Lung (tissue), 12 donors: ENCODE results near the gene CTU2. TPM values are rescaled to one million over a fixed set of nuclear protein-coding genes. Genes with fewer than 3 reads are reported as not detected.

Source experiments
- ATAC-seq: fragments of 200-7000 bp; cut with Tn5 transposase; one replicate; pipeline ENCODE4 v1.9.1; 2020; ENCODE audit warnings: moderate number of reproducible peaks; ENCODE audit not compliant: insufficient read depth, low FRiP score
- DNase-seq, 3 donors: peaks; one replicate each; pipeline ENCODE4 v3.0.0-alpha.2; 2013 to 2017
- H3K27ac ChIP-seq, 2 donors: one replicate each; pipeline ENCODE4 v1.5.1; 2013; ENCODE audit warnings: mild to moderate bottlenecking in 2 of 2, moderate library complexity in 2 of 2, control low read depth in 1 of 2, inconsistent platforms in 1 of 2, low read depth in 1 of 2, low read length in 1 of 2
- H3K27me3 ChIP-seq, 3 donors: one replicate each; pipeline ENCODE4 v1.5.1; 2013; ENCODE audit warnings: low read length in 2 of 3; ENCODE audit not compliant: control insufficient read depth in 3 of 3, insufficient read depth in 3 of 3
- H3K36me3 ChIP-seq, 4 donors: one replicate each; pipeline ENCODE4 v1.5.1; 2013; ENCODE audit warnings: low read length in 4 of 4, mild to moderate bottlenecking in 1 of 4, moderate library complexity in 1 of 4; ENCODE audit not compliant: control insufficient read depth in 4 of 4, insufficient read depth in 4 of 4
- H3K4me1 ChIP-seq, 5 donors: one replicate each; pipeline ENCODE4 v1.5.1; 2013; ENCODE audit warnings: low read length in 5 of 5, mild to moderate bottlenecking in 2 of 5, moderate library complexity in 1 of 5; ENCODE audit not compliant: control insufficient read depth in 5 of 5, insufficient read depth in 5 of 5
- H3K4me3 ChIP-seq: one replicate; pipeline ENCODE4 v1.5.1; 2013; ENCODE audit warnings: mild to moderate bottlenecking, control low read depth, moderate library complexity
- H3K9ac ChIP-seq, 2 donors: one replicate each; pipeline ENCODE4 v1.5.1; 2013; ENCODE audit warnings: low read length in 2 of 2, control low read depth in 1 of 2; ENCODE audit not compliant: insufficient read depth in 1 of 2
- H3K9me3 ChIP-seq, 4 donors: one replicate each; pipeline ENCODE4 v1.5.1; 2013; ENCODE audit warnings: low read length in 3 of 4, mild to moderate bottlenecking in 1 of 4, moderate library complexity in 1 of 4; ENCODE audit not compliant: control insufficient read depth in 4 of 4, insufficient read depth in 3 of 4
- WGBS, 2 donors: extraction: QIAGEN DNeasy Blood & Tissue Kit; methylation state at CpG; one replicate each; pipeline ENCODE4 v1.1.7; 2013; 5-methylcytosine and 5-hydroxymethylcytosine counted together
- polyA plus RNA-seq, 2 donors: library from polyadenylated mRNA; stranded (reverse); fragments of 200-250 nt; gene quantifications; one replicate each; pipeline ENCODE4 v1.2.1, GENCODE V29; 2013
- total RNA-seq, 2 donors: library from RNA; depleted of rRNA in 1 of 2; stranded (reverse); fragments of >200 nt in 1 of 2; gene quantifications; one replicate each; pipeline ENCODE4 v1.2.1, GENCODE V29; 2014 to 2021
- TF ChIP-seq, protein P1 (sequence below): IDR thresholded peaks from 2 replicates; pipeline ENCODE4 v1.5.1; 2012; ENCODE audit warnings: mild to moderate bottlenecking; ENCODE audit errors: control extremely low read depth, extremely low read depth
- donor health status: control.
- donor health status: control.
- donor health status: Bipolar disorder and iron deficiency.
- donor health status: healthy.
- donor health status: DM: yes; HTN: yes; CAD: no.

CTU2 gene
- total and polyA plus RNA-seq, 4 donors, result 5.7 to 23.4 (median 18.3) TPM

DNA sequence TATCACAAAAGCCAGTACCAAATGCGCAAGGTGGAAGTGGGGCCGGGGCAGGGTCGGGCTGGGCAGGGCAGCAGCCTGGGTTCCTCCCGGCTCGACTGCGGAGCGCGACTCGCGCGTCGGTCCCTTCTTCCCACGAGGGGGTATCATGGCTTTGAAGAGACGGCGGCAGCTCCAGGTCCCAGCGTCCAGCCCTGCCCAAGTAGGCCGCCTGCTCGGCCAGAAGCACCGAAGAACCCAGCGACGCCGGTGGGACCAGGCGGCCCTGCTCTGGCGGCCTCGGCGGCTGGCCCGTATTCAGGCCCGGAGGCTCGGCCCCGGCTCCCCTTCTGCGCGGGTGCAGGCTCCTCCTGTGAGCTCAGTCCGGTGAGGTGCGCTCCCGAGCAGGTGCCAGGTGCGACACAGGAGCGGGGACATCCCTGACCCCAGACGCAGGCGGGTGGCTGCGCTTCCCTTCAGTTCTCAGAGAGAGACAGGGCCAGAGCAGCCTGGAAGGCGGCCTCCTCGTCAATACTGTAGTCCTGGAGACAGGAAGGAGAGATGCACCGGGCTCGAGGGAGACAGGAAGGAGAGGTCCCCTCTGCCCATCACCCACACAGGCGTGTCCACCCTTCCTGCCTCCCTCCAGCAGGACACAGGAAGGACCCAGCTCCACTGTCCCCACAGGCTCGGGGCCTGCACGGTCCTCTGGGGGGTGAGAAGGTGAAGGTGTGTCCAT lies 9.0 kb upstream of the CTU2 start:
- Histone ChIP-seq H3K4me3 (no peak overlapping the region), H3K27me3 (no peaks in the 10 kb centered on the region), H3K36me3 (peaks cover 0 to 41% (median 4%) of the 10 kb centered on the region in 4 donors), H3K9me3 (no peaks in the 10 kb centered on the region), H3K4me1 (peaks cover 0 to 16% (median 0%) of the 10 kb centered on the region in 5 donors), H3K27ac (peak overlapping the region in 1 of 2 donors; percentile 17), H3K9ac (no peak overlapping the region)
- DNase-seq, result no peak
- no peak for ATAC-seq
- WGBS, 2 donors, result 86 to 92% methylated on average over 47 of the region's 47 CpGs
- TF ChIP-seq, protein P1, sequence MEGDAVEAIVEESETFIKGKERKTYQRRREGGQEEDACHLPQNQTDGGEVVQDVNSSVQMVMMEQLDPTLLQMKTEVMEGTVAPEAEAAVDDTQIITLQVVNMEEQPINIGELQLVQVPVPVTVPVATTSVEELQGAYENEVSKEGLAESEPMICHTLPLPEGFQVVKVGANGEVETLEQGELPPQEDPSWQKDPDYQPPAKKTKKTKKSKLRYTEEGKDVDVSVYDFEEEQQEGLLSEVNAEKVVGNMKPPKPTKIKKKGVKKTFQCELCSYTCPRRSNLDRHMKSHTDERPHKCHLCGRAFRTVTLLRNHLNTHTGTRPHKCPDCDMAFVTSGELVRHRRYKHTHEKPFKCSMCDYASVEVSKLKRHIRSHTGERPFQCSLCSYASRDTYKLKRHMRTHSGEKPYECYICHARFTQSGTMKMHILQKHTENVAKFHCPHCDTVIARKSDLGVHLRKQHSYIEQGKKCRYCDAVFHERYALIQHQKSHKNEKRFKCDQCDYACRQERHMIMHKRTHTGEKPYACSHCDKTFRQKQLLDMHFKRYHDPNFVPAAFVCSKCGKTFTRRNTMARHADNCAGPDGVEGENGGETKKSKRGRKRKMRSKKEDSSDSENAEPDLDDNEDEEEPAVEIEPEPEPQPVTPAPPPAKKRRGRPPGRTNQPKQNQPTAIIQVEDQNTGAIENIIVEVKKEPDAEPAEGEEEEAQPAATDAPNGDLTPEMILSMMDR, result no peak

DNA sequence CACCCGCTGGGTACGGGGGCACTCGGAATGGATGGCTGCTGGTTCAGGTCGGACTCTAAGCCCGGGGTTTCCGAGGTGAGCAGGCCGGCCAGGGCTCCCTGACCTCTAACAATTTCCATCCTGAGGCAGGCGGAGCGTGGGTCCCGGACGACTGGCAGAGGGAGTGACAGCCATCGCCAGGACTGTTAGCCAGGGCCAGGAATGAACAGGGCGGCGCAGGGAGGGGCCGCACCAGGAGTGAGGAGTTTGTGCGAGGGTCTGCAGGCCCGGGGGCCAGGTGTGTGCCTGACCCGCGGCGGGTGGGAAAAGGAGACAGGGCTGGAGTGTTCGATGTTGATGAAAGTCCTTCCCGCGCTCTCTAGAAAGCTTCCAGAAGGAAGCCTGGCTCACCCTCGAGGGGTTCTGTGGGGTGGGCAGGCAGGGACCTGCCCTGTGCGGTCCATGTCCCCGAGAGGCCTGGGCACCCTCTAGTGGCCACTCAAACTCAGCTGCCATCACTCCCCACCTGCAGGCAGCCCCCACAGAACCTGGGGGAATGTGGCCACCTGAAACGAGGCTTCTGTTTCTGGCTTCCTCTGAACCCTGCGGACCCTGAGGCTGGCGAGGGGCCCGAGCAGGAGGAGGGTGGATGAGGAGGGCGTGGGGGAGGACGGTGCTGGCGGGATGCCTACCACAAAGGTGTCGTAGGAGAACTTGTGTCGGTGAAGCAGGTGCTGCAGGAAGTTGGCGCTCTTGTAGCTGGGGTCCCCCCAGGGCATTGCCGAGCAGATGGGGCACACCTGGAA lies 8.3 kb upstream of the CTU2 start:
- peaks cover 0 to 16% (median 0%) of the 10 kb centered on the region in 5 donors for H3K4me1 ChIP-seq
- peaks cover 0 to 41% (median 4%) of the 10 kb centered on the region in 4 donors for H3K36me3 ChIP-seq
- TF ChIP-seq, protein P1, result no peak
- no peaks in the 10 kb centered on the region for H3K27me3 ChIP-seq
- WGBS, 2 donors, result 84 to 88% methylated on average over 37 of the region's 37 CpGs
- H3K4me3 ChIP-seq, result no peak overlapping the region
- DNase-seq (no peak), ATAC-seq (no peak)
- no peaks in the 10 kb centered on the region for H3K9me3 ChIP-seq
- no peak overlapping the region for H3K9ac ChIP-seq
- H3K27ac ChIP-seq, result peak overlapping the region in 1 of 2 donors; percentile 15

DNA sequence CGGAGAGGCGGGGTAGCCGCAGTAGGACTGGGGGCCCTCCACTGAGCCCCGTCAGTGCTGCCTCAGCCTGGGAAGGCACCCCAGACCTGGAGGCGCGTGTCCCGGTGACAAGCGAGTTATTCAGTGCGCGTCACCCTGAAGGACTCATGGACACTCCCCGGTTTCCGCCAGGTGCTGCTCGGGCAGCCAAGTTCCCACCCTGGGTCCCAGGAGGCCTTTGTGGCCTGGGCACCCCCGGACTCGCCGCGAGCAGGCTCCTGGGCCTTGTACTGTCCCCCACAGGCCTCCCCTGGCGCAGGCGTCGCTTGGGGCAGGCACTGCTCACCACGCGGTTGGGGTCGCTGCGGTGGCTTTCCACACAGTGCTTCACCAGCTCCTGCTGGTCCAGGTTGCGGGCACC lies 7.7 kb upstream of the CTU2 start:
- no peaks in the 10 kb centered on the region for H3K27me3 ChIP-seq
- ATAC-seq, result no peak
- H3K36me3 ChIP-seq, result peaks cover 0 to 41% (median 4%) of the 10 kb centered on the region in 4 donors
- H3K4me3 ChIP-seq, result no peak overlapping the region
- peaks cover 0 to 19% (median 0%) of the 10 kb centered on the region in 5 donors for H3K4me1 ChIP-seq
- WGBS, 2 donors, result 97% methylated on average over 25 of the region's 25 CpGs
- H3K27ac ChIP-seq, result no peak overlapping the region
- H3K9ac ChIP-seq, result no peak overlapping the region
- TF ChIP-seq, protein P1, result no peak
- DNase-seq, result no peak
- no peaks in the 10 kb centered on the region for H3K9me3 ChIP-seq
